GM21619 (cell line): Measurements from ENCODE around the gene IGSF6.
"Not testable (repeated sequence)": the region's sequence is repeated elsewhere in the genome, so short reads cannot be mapped to it uniquely, and the experiment has no call there.

Experiments
- ATAC-seq: cut with Tn5 transposase; IDR thresholded peaks from one replicate; pipeline ENCODE4 v1.9.1; 2021; ENCODE audit not compliant: unreplicated experiment

Gene IGSF6

GRCh38 chr16:21652453-21652852, at the start of gene IGSF6:
Gene IGSF6 (minus strand): TSS chr16:21652608. CDS start chr16:21652598, 10 bp downstream.
- ATAC-seq: no peak

- no peak for ATAC-seq
Measured at GRCh38 chr16:21701271-21701670, 48.9 kb upstream of the IGSF6 start.

GRCh38 chr16:21698169-21699032, 46.0 kb upstream of the IGSF6 start:
- no peak for ATAC-seq

GRCh38 chr16:21697032-21697431, 44.6 kb upstream of the IGSF6 start:
- no peak for ATAC-seq

- no peak for ATAC-seq
Measured at GRCh38 chr16:21694609-21695008, 42.2 kb upstream of the IGSF6 start.

GRCh38 chr16:21690967-21691366, 38.6 kb upstream of the IGSF6 start:
- ATAC-seq: not testable (repeated sequence)

GRCh38 chr16:21689107-21689506, 36.7 kb upstream of the IGSF6 start:
- no peak for ATAC-seq

- no peak for ATAC-seq
Measured at GRCh38 chr16:21685034-21685455, 32.6 kb upstream of the IGSF6 start.

- no peak for ATAC-seq
Measured at GRCh38 chr16:21684199-21684598, 31.8 kb upstream of the IGSF6 start.

- ATAC-seq: no peak
Measured at GRCh38 chr16:21683184-21683583, 30.8 kb upstream of the IGSF6 start.

- not testable (repeated sequence) for ATAC-seq
Measured at GRCh38 chr16:21680714-21681113, 28.3 kb upstream of the IGSF6 start.

GRCh38 chr16:21674456-21674855, 22.0 kb upstream of the IGSF6 start:
- ATAC-seq: not testable (repeated sequence)

GRCh38 chr16:21673469-21673868, 21.1 kb upstream of the IGSF6 start:
- ATAC-seq: no peak

GRCh38 chr16:21667575-21667974, 15.2 kb upstream of the IGSF6 start:
- no peak for ATAC-seq

- ATAC-seq: no peak
Measured at GRCh38 chr16:21666772-21667171, 14.4 kb upstream of the IGSF6 start.

GRCh38 chr16:21664801-21665492, 12.5 kb upstream of the IGSF6 start:
- ATAC-seq: no peak

- ATAC-seq: no peak
Measured at GRCh38 chr16:21663889-21664647, 11.7 kb upstream of the IGSF6 start, which contains the start of gene OTOA. Gene OTOA (plus strand): TSS chr16:21663968. CDS start chr16:21678515, 14,547 bp downstream.

GRCh38 chr16:21659124-21659523, 6.7 kb upstream of the IGSF6 start:
- ATAC-seq: no peak

- ATAC-seq: no peak
Measured at GRCh38 chr16:21656795-21657768, 4.7 kb upstream of the IGSF6 start.

- ATAC-seq: no peak
Measured at GRCh38 chr16:21654881-21655280, 2.5 kb upstream of the IGSF6 start.
